Measurements from ENCODE around the gene ZNF624.
A peak's percentile ranks its signal among the peaks of the same experiment; 100 is the strongest.

ZNF624 gene

GRCh38 chr17:16593356-16594102 is 60.1 kb downstream of the ZNF624 start:
- no peak for DNase-seq (ENCODE audit: low spot score)

- DNase-seq (ENCODE audit: low spot score): peak; percentile 87
Observed at GRCh38 chr17:16589097-16589969, 64.3 kb downstream of the ZNF624 start.

GRCh38 chr17:16585796-16586195 is 67.9 kb downstream of the ZNF624 start:
- no peak for DNase-seq (ENCODE audit: low spot score)

- peak; percentile 57 for DNase-seq (ENCODE audit: low spot score)
Observed at GRCh38 chr17:16584273-16584995, 69.2 kb downstream of the ZNF624 start.

- no peak for DNase-seq (ENCODE audit: low spot score)
Observed at GRCh38 chr17:16583781-16584180, 69.9 kb downstream of the ZNF624 start.

GRCh38 chr17:16573466-16573865 is 80.2 kb downstream of the ZNF624 start:
- DNase-seq (ENCODE audit: low spot score): no peak
